ENCODE results near the gene SMIM36. TPM values are rescaled to one million over a fixed set of nuclear protein-coding genes. Genes with fewer than 3 reads are reported as not detected.

Gene SMIM36
- total and polyA plus RNA-seq, 2 of the 8 experiments (the other 6 are each of a cell fraction or from before 2014, with no cell fraction given): not detected

DNA sequence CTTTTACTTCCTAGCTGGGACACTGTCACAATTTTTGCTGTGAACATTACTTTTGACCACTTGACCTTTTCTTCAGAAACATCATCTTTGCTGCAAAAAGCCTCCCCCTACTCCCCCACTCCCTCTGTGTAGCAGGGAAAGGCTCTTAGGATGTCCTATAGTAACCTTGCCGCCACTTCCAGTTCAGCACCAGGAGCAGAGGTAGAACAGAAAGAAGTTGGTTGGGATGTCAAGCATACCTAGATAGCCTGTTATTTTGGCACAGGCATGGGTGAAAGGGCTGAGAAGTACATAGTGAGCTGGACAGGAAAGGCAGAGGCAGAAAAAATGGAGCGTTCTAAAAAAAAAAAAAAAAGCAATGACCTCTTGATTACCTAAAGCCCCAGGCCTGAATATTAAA, 31.3 kb downstream of the SMIM36 start:
- Histone ChIP-seq H2BK5ac (ENCODE audit: low read depth, low read length) (no peak overlapping the region), H3K9me3 (ENCODE audit: insufficient read depth in 2 of 2, low read depth in 1 of 2, low read length in 1 of 2) (no peaks in the 10 kb centered on the region), H3K56ac (replicated peaks; ENCODE audit: insufficient read length, low read depth, low read length) (no peak overlapping the region), H3K23ac (ENCODE audit: insufficient read length) (no peak overlapping the region), H3K9ac (replicated peaks in 1 of 4; ENCODE audit: extremely low read depth in 1 of 4, low read depth in 3 of 4, low read length in 3 of 4) (no peak overlapping the region), H3K36me3 (ENCODE audit: control insufficient read depth in 2 of 4, insufficient read depth in 4 of 4, low read length in 3 of 4) (no peaks in the 10 kb centered on the region), H2BK15ac (ENCODE audit: low read length) (no peak overlapping the region), H3K4me2 (ENCODE audit: insufficient read depth in 1 of 2, low read depth in 2 of 2, low read length in 2 of 2) (no peak overlapping the region), H3K14ac (ENCODE audit: insufficient read length) (no peak overlapping the region), H3K27ac (ENCODE audit: low read depth, low read length) (no peak overlapping the region), H2BK12ac (ENCODE audit: low read depth, low read length) (no peak overlapping the region; the same call in 1 of the 2 replicates), H2BK120ac (replicated peaks; ENCODE audit: low read depth, low read length) (no peak overlapping the region), H4K5ac (ENCODE audit: insufficient read length, low read depth, low read length) (no peak overlapping the region), H3K18ac (ENCODE audit: extremely low read depth, low read length) (no peak overlapping the region), H4K20me1 (replicated peaks in 1 of 2; ENCODE audit: control insufficient read depth in 1 of 2, insufficient read depth in 2 of 2, low read length in 2 of 2) (no peaks in the 10 kb centered on the region), H3K4me3 (ENCODE audit: extremely low read depth in 1 of 4, insufficient read depth in 2 of 4, low read depth in 3 of 4, low read length in 4 of 4) (no peak overlapping the region), H3K27me3 (replicated peaks in 1 of 4; ENCODE audit: control insufficient read depth in 3 of 4, extremely low read depth in 1 of 4, insufficient read depth in 3 of 4, low read length in 3 of 4) (no peaks in the 10 kb centered on the region), H3K79me2 (ENCODE audit: control insufficient read depth in 1 of 2, insufficient read depth in 2 of 2, low read length in 2 of 2) (no peaks in the 10 kb centered on the region), H2AK5ac (ENCODE audit: low read depth, low read length) (no peak overlapping the region), H2AFZ (ENCODE audit: low read length) (no peak overlapping the region), H3K4me1 (replicated peaks in 1 of 4; ENCODE audit: control insufficient read depth in 3 of 4, insufficient read depth in 4 of 4, low read length in 3 of 4) (no peaks in the 10 kb centered on the region), H4K8ac (ENCODE audit: extremely low read depth, insufficient read depth, low read length) (no peak overlapping the region), H4K91ac (replicated peaks; ENCODE audit: insufficient read length, low read length) (no peak overlapping the region), H3K79me1 (ENCODE audit: low read depth, low read length) (no peaks in the 10 kb centered on the region), H3K23me2 (ENCODE audit: low read depth, low read length) (no peaks in the 10 kb centered on the region), H2BK20ac (ENCODE audit: low read length) (no peak overlapping the region), H3K4ac (replicated peaks; ENCODE audit: insufficient read length, low read depth, low read length) (no peak overlapping the region)
- no peak for FAIRE-seq
- 93% methylated on average over 2 of the region's 2 CpGs; no CpG with 5 or more reads in 1 of the 2 experiments for WGBS, 2 experiments (ENCODE audit: extremely low coverage in 1 of 2, insufficient coverage in 1 of 2, insufficient read length in 1 of 2, insufficient replicate concordance in 2 of 2, low coverage in 1 of 2, low lambda C conversion rate in 2 of 2, missing lambda C conversion rate in 1 of 2)
- CTCF ChIA-PET (ENCODE audit: partially characterized antibody): interaction anchor here (1.4 kb wide), 1 partner anchor 10 kb away, joined by 3 read pairs; no protein-coding TSS in a partner anchor
- POLR2A ChIA-PET (ENCODE audit: partially characterized antibody): no interaction called here
- no peak for TF ChIP-seq FOSL1 (IDR thresholded peaks at IDR 0.05; ENCODE audit: insufficient read depth, low read depth, low read length)
- TF ChIP-seq SIX5 (IDR thresholded peaks at IDR 0.05; ENCODE audit: low read depth, low read length): no peak
- no peak for TF ChIP-seq CBX5 (IDR thresholded peaks at IDR 0.05; ENCODE audit: low read depth, low read length)
- no peak for TF ChIP-seq BRCA1 (IDR thresholded peaks at IDR 0.05; ENCODE audit: low read depth, low read length)
- no peak for TF ChIP-seq CHD1 (IDR thresholded peaks at IDR 0.05; ENCODE audit: low read depth, low read length)
- TF ChIP-seq CBX8 (IDR thresholded peaks at IDR 0.05; ENCODE audit: borderline replicate concordance, low read depth, low read length): no peak
- DNase-seq (ENCODE audit: low read depth in 1 of 2, low spot score in 2 of 2): no peak

Measured in H1 (cell line).